Measurements from ENCODE around the gene FAT2.

Gene FAT2

GRCh38 chr5:151550146-151550545, 41.0 kb downstream of the FAT2 start:
- H3K4me3 ChIP-seq (replicated peaks; ENCODE audit: insufficient read depth, low read length) = no peak overlapping the region
- H3K27me3 ChIP-seq (ENCODE audit: insufficient read depth, poor library complexity, severe bottlenecking) = no peaks in the 10 kb centered on the region
- TF ChIP-seq GABPA (IDR thresholded peaks at IDR 0.05; ENCODE audit: low read depth) (no peak), CTCF (IDR thresholded peaks at IDR 0.05; ENCODE audit: insufficient read depth, low read length) (no peak), REST (IDR thresholded peaks at IDR 0.05; ENCODE audit: insufficient replicate concordance, low read depth) (no peak), SPI1 (IDR thresholded peaks at IDR 0.05; ENCODE audit: borderline replicate concordance, low read depth) (no peak), POLR2AphosphoS5 (IDR thresholded peaks at IDR 0.05; ENCODE audit: low read depth) (no peak)
- DNase-seq (ENCODE audit: low read depth in 1 of 2, low spot score in 1 of 2) = no peak
- H3K27ac ChIP-seq (replicated peaks) = no peak overlapping the region

GRCh38 chr5:151549713-151550112, 41.4 kb downstream of the FAT2 start:
- no peak for TF ChIP-seq SPI1 (IDR thresholded peaks at IDR 0.05; ENCODE audit: borderline replicate concordance, low read depth)
- TF ChIP-seq POLR2AphosphoS5 (IDR thresholded peaks at IDR 0.05; ENCODE audit: low read depth) = no peak
- no peak for TF ChIP-seq CTCF (IDR thresholded peaks at IDR 0.05; ENCODE audit: insufficient read depth, low read length)
- no peak for TF ChIP-seq GABPA (IDR thresholded peaks at IDR 0.05; ENCODE audit: low read depth)
- TF ChIP-seq REST (IDR thresholded peaks at IDR 0.05; ENCODE audit: insufficient replicate concordance, low read depth) = no peak
- H3K27me3 ChIP-seq (ENCODE audit: insufficient read depth, poor library complexity, severe bottlenecking) = no peaks in the 10 kb centered on the region
- H3K27ac ChIP-seq (replicated peaks) = no peak overlapping the region
- H3K4me3 ChIP-seq (replicated peaks; ENCODE audit: insufficient read depth, low read length) = no peak overlapping the region
- no peak for DNase-seq (ENCODE audit: low read depth in 1 of 2, low spot score in 1 of 2)

GRCh38 chr5:151547364-151547763, 43.8 kb downstream of the FAT2 start:
- no peak overlapping the region for H3K27ac ChIP-seq (replicated peaks)
- DNase-seq (ENCODE audit: low read depth in 1 of 2, low spot score in 1 of 2) = no peak
- TF ChIP-seq POLR2AphosphoS5 (IDR thresholded peaks at IDR 0.05; ENCODE audit: low read depth) (no peak), GABPA (IDR thresholded peaks at IDR 0.05; ENCODE audit: low read depth) (no peak), CTCF (IDR thresholded peaks at IDR 0.05; ENCODE audit: insufficient read depth, low read length) (no peak), REST (IDR thresholded peaks at IDR 0.05; ENCODE audit: insufficient replicate concordance, low read depth) (no peak), SPI1 (IDR thresholded peaks at IDR 0.05; ENCODE audit: borderline replicate concordance, low read depth) (no peak)
- no peaks in the 10 kb centered on the region for H3K27me3 ChIP-seq (ENCODE audit: insufficient read depth, poor library complexity, severe bottlenecking)
- H3K4me3 ChIP-seq (replicated peaks; ENCODE audit: insufficient read depth, low read length) = no peak overlapping the region
